Endometrial microvascular endothelial cells (primary cell): ENCODE results near the gene INPPL1. TPM values are rescaled to one million over a fixed set of nuclear protein-coding genes. Genes with fewer than 3 reads are reported as not detected.

Experiments
- in situ Hi-C: cut with HindIII; loops from 2 replicates; pipeline ENCODE4 v1.10.0; 2017; ENCODE audit warnings: low sequenced_read_pairs, low pct_unique_long_range_greater_than_20kb; ENCODE audit errors: inconsistent ontology term
- total RNA-seq: library from RNA; depleted of rRNA; stranded (reverse); fragments of >200 nt; gene quantifications from one replicate; pipeline ENCODE4 v1.2.3, GENCODE V29; 2015; ENCODE audit errors: inconsistent ontology term

INPPL1 gene
- total RNA-seq, 1 donor from 2014 or later: 45.4 TPM

- in situ Hi-C loops: no loop called here
Measured at GRCh38 chr11:72239313-72239848, 14.8 kb downstream of the INPPL1 start.

DNA sequence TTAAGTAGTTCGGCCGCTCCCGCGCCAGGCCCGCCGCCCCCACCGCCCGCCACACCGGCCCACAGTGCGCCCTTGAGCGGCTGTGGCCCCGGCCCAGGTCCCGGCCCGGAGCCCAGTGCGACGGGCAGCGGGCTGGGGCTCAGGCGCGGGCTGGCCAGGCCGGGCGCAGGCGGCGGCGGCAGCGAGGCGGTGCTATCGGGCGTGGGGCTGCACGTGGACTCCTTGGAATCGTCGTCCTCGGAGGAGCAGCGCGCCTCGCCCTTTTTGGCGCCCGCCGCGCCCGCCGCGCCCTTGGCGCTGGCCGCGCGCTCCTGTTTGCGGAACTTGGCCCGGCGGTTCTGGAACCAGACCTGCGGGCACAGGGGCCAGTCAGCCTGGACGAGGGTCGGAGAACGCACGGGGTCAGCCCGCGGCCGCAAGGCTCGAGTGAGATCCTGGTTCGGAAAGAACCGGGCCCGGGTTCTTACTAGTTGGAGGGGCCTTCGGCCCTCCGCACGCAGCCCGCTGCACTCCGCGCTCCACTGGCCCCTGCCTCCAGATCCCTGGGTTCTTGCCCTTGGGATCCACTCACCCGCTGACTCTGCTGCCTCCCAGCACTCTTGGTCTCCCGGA lies 15.4 kb downstream of the INPPL1 start:
- in situ Hi-C loops: no loop called here

DNA sequence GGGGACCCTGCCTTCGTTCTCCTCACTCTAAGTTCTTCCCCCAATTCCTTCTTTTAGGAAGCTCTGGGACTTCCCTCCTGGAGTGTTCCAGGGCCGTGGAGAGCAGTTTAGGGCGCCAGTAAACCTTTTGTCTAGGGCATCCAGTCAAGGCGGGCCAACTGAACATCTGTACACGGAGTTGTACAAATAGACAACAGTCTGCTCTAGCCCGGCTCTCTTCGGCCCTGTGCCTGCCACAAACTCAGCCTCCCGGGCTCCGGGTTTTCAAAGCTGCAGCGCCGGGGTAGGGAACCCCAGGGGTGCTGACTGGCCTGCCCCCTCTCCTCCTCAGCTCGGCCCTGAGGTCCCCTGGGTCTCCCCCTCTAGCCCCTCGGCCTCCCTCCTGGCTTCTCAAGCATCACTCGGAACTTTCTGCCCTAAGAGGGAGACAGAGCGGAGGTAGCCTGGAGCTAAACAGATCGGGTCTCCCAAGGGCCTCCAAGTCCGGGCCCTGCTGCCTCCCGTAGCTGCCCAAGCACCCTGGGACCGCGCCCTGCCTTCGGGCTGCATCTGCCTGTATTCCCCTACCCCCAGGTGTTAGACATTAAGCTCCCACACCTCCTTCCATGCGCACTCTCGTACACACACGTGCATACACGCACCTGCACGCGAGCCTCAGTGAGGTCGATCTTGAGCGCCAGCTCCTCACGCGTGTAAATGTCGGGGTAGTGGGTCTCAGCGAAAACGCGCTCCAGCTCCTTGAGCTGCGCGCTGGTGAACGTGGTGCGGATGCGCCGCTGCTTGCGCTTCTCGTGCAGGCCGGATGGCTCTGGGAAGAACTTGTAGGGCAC lies 16.1 kb downstream of the INPPL1 start:
- in situ Hi-C loops: no loop called here

DNA sequence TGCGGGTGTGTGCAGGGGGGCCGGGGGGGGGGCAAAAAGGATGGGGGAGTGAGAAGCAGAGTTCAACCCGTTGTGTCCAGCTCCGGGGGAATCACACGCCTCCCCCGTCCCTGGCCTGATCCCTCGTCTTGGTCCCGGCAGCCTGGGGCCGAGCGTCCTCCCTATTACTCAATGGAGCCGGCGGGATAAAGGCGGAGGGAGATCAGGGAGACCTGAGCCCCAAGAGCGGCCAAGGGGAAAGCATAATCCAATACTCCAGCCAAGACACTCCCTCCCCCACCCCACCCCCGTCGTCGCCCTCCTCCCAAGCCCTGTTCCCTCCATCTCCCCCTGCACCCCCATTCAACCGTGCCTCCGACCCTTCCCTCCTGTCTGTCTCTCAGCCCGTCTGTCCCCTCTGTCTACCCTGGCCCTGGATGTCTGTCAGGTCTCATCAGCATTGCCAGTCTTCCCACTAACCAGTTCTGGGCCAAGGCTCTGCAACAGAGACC lies 16.8 kb downstream of the INPPL1 start:
- in situ Hi-C loops: no loop called here

DNA sequence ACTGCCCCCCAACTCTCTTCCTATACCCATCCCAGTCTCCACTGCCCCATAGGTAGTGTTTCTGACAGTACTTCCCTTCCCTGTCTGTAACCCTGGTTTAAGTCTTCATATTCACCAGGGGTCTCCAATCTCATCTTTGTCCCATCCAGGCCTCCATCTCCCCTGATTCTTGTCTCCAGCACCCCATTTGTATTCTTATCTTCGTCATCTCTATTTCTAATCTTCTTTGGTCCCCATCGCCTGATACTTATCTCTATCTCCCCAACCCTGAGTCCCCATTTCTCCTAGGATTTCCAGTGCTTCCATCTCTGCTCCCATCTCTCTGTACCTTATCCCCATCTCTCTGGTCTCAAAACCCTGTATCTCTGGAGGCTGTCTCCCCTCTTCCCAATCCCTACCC lies 17.6 kb downstream of the INPPL1 start:
- in situ Hi-C loops: no loop called here

GRCh38 chr11:72243173-72244059 lies 18.8 kb downstream of the INPPL1 start:
- in situ Hi-C loops: no loop called here

DNA sequence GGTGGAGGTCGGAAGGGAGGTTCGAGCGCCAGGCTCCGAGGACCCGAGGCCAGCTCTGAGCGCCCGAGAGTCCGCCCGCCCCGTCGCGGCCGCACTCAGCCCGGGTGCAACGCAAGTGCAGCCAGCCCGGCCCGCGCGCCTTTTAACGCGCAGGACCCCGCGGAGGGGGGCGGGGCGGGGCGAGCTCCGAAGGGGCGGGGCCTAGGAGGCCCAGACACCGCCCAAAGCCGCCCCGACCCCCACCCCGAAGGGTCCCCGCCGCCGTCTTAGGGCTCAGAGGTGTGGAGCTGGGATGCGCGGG lies 19.4 kb downstream of the INPPL1 start, which contains the start of gene PHOX2A:
PHOX2A (minus strand) TSS at position 117 of the 301 bp plus-strand sequence. CDS start 172 bp downstream, outside the sequence.
- in situ Hi-C loops: no loop called here

GRCh38 chr11:72244361-72245262 lies 20.0 kb downstream of the INPPL1 start:
- in situ Hi-C loops: no loop called here

DNA sequence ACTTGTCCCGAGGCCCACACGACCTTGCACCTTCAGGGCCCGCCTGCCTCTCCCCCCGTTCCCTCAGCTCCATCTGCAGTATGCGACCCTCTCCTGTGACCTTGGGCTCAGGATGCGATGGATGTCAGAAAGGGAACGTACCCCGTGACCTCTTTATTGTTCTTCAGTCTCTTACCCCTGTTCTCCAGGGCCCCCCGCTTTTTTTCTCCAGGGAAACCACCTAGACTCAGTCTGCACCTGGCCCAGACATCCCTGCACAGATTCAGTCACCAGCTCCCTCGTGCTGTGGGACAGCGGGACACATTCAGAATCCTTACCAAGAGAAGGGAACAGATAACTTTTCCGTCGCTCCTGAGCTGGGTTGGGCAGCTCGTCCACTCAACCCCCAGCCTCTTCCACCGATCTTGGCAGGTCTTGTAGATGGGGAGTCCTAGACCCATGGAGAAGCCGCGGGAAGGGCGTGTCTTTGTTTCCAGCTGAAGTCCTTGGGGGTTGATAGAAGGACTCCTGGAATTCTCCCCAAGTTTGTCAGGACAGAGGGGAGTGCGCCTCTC lies 20.8 kb downstream of the INPPL1 start:
- in situ Hi-C loops: no loop called here

- in situ Hi-C loops: no loop called here
Measured at GRCh38 chr11:72247584-72247983, 23.0 kb downstream of the INPPL1 start.

DNA sequence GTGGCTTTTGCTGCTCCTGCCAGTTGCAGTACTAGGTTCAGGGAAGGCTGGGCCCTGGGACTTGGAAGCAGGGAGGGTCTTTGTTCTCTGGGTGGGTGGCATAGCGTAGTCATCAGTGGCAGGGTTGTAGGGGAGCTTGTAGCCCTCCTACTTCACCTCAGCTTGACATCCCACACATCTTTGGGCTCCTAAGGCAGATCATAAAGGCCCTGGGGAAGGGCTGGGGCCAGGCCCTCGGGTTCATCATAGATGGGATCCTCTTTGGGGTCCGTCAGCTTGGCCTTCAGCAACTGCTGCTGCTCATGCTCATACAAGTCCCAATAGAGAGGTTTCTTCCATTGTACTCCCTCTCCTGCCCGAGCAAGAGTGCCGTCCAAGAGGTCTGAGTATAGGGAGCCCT lies 25.4 kb downstream of the INPPL1 start:
- in situ Hi-C loops: no loop called here

DNA sequence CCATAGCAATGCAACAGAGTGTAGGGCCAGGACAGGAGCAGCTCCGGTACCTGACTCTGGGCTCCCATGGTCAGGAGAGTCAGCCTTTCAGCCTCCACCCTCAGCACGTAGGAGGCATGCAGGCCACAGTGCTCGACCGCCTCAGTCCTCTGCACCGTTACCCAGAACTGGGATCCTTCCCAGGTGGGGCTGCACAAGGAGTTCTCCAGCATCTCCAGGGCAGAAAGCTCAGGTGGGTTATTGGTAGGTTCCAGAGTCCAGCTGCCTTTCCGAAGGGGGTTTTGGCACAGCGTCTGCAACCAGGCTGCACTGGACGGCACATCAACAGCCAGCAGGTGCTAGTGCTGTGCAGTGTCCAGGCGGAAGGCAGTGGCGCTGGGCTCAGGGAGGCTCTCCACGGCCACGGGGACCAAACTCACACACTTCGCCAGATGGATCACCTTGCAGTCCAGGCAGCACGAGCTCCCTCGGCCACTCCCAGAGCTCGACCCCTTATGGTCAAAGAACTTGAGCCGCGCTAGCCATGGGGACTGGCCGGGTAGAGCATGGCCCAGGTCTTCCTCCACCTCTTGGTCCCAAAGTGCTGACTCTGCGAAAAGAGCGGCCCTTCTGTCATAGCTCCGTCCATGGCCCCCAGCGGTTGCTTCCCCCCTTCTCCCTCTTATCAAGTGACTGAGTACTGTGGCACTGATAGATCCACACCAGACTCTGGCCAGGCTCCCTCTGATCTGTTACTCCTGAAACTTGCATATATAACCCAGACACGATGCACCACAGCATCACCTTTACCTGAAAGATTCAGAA lies 26.3 kb downstream of the INPPL1 start:
- in situ Hi-C loops: no loop called here

DNA sequence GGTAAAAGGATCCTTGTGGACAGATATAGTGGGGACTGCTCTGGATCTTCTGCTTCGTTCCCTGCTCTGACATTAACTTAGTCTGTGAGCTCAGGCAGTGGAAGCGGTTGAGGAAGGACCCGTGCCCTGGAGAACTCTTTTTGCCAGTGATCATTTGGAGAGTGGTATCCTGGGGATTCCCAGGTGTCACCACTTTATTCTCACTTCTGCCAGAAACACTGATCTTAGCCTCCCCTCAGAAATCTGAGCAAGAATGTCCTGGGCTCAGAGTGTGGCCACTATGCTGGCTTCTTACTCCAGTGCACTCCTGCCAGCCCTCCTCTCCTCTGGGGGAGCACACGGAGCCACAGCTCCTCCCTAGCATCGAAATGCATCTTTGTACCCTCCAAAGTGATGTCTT lies 27.0 kb downstream of the INPPL1 start:
- in situ Hi-C loops: no loop called here

DNA sequence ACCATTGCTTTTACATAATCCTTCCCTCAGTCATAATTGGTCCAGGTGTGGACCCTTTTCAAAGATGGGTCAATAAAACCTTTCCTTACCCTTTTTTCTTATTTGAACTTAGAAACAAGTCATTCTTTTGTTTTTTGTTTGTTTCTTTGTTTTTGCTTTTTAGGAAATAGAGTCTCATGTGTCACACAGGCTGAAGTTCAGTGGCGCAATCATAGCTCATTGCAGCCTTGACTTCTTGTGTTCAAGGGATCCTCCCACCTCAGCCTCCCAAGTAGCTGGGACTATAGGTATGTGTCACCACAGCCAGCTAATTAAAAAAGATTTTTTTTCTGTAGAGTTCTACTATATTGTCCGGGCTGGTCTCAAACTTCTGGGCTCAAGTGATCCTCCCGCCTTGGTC lies 28.8 kb downstream of the INPPL1 start:
- in situ Hi-C loops: no loop called here

DNA sequence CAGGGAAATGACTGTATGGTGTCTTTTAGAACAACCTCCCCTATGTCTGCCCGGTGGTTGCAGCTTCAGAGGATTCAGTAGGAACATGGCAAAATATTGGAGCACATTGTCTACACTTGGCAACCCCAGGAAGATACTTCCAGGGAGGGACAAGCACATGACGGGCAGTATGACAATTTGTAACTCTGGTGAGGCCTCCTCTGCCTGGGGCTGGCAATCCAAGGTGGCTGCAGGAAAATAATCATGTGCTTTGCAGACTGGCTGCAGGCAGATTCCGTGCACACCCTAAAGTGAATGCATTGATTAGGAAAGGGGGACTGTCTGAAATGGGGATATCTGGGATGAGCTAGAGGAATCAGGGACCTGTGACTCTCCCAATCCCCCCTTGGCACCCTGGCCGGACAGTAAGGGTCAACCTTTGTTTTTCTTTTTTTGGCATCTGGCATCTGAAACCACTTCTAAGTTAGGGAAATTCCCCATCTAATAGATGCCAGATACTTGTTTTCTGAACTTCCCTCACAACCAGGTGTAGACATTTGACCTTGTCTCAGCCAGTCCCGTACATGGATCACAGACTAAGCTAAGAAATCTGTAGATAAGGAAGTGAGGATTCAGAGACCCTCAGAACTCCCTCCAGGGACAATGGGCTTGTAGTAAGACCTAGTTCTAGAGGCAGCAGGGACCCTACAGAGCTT lies 29.9 kb downstream of the INPPL1 start:
- in situ Hi-C loops: no loop called here

DNA sequence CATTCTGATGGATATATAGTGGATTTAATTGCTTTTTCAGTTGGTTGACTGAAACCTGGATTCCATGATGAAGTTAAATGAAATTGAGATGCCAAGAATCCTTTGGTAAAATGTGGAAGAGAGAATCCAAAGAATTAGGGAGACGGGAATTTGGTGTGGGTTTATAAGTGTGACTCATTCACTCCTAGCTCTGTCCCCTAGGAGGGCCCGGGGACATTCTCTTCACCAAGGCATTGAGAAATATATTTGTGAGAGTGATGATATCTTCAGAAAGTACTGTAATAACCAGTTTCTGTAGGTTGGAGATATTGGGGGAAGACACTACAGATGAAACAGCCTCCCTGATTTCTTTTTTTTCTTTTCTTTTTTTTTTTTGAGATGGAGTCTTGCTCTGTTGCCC lies 33.0 kb downstream of the INPPL1 start:
- in situ Hi-C loops: no loop called here

DNA sequence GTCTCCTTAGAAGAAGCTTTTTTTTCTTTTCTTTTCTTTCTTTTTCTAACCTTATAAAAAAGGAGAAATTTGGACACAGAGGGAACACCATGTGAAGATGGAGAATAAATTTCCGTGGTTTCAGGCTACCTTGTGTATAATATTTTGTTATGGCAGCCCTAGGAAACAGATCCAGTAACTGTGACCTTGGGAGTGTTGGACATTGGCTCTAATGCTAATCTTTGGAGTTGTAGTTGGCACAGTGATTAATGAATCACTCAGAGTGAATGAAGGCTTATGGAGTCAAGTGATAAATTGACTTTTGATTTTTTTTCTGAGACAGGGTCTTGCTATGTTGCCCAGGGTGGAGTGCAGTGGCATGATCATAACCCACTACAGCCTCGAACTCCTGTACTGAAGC lies 34.9 kb downstream of the INPPL1 start:
- in situ Hi-C loops: no loop called here
